ENCODE measurements around the gene IGIP.
"Not testable (repeated sequence)": the region's sequence is repeated elsewhere in the genome, so short reads cannot be mapped to it uniquely, and the experiment has no call there.

The IGIP gene

GRCh38 chr5:140142856-140143255, 17.1 kb downstream of the IGIP start:
- no peak for DNase-seq

DNA sequence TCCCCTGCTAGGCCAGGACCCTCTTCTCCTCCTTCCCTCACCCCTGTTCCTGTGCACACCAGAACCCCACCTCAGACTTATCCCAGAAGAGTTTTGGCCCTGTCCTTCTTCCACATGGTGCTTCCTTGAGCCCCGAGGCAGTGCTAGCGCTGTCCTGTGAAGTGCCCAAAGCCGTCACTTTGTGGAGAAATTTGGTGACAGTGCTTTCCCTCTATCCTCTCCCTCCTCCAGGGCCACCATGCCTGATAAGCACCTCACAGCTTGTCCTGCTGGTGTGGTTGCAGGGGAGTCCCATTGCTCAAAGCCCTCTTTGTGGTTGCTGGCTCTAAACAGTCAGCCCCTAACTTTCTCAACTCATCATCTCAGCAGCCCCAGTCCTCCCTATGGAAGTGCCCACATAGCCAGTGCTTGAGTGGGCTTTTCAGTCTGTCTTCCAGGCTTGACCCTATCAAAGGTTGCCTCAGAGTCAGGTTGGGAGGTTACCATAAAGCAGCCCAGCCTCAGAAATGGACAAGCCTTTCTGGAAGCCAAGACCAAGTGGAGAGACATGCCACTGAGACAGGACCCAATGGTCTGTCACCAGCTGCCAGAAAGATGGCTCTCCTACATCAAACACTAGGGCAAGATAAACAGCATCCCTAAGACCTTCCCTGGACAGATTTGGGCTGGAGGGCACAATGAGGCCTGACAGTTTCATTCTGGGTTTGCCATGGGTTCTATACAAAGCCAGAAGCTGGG, 18.0 kb downstream of the IGIP start:
- no peak for DNase-seq

DNA sequence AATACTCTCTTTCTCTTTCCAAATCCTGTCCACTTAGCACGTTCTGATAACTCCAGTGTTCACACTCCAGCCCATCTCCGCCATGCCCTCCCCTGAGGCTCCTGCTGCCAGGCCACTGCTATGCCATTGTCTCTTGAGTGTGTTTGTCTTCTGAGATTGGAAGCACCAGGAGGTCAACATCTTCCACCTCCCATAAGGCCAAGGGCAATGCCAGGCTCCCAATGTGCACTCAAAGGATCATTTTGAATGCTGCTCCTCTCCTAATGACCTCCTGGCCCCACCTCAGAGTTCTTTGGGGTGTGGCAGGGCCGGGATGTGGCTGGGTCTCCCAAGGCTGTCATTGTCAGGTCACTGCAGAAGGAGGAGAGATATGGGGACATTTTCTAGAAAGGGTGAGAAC, 19.5 kb downstream of the IGIP start:
- no peak for DNase-seq

DNA sequence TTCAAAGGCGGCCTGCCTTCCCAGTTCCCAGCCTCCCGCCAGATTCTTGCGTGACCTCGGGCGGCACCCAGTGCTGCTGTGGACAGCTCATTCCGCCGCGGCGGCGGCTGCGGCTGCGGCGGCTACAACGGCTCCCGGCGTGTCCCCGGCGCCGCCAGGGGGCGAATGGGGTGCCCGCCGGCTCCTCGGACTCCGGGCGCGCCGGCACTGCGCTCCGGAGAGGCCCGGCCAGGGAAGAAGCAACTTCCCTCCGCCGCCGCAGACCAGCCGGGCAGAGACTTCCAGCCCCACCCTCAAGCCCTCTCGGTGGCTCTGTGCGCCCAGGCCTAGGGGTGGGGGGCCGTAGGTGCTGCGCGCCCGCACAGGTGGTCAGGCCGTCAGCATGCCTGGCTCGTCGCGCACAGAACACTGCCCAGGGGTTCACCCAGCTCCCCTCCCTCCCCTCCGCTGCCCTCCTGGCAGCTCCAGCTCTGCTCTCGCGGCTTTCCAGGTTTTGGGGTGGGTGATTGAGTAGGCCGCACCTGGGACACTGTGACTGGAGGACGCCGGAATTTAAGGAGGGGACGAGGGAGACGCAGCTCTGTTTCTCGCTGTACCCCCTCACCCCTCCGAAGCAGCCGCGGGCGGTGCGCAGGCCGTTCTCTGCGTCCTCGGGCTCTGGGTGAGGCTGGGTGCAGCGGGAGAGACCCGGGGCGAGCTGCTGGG, 20.2 kb downstream of the IGIP start:
- DNase-seq = no peak

- no peak for DNase-seq
These were observed 20.7 kb downstream of the IGIP start for GRCh38 chr5:140146523-140146842.

- DNase-seq = no peak
These were observed 21.7 kb downstream of the IGIP start for GRCh38 chr5:140147460-140147859.

DNA sequence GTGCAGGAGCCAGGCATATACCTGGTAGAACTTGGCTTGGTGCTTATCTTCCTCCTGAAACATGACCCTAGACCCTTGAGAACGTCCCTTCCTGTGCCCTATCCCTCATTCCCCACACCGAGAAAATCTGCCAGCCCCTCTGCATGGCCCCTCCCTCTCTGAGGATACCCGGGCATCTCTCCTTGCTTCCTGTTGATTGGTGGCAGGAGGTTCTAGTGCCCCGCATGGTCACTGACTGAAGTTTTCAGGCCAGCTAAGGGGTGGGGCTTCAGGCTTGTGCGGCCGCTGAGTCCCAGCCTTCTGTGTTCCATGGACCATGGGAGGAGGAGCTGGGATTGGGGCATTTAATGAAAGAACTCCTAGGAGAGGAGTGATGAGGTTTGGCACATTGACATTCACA, 22.8 kb downstream of the IGIP start:
- DNase-seq = no peak

DNA sequence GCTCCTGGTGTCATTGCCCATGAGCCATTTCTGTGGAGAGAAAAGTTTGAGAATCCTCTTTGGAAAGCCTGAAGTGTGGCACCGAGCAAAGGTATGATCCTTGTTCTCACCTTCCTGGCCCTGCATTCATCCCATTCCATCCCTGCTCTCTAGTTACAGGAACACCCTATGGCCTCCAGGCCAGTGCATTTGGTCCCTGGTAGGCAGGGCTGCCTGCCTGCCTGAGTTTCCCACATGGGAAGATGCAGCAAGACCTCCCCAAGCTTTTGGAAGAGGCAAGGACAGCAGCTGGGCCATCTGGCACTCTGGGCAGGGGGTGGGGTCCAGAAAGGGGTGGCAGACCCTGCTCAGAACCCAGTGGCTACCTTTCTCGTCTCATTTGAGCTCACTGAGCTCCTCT, 24.5 kb downstream of the IGIP start:
- no peak for DNase-seq

GRCh38 chr5:140151144-140152021, 25.6 kb downstream of the IGIP start:
- DNase-seq = peak; percentile 62

DNA sequence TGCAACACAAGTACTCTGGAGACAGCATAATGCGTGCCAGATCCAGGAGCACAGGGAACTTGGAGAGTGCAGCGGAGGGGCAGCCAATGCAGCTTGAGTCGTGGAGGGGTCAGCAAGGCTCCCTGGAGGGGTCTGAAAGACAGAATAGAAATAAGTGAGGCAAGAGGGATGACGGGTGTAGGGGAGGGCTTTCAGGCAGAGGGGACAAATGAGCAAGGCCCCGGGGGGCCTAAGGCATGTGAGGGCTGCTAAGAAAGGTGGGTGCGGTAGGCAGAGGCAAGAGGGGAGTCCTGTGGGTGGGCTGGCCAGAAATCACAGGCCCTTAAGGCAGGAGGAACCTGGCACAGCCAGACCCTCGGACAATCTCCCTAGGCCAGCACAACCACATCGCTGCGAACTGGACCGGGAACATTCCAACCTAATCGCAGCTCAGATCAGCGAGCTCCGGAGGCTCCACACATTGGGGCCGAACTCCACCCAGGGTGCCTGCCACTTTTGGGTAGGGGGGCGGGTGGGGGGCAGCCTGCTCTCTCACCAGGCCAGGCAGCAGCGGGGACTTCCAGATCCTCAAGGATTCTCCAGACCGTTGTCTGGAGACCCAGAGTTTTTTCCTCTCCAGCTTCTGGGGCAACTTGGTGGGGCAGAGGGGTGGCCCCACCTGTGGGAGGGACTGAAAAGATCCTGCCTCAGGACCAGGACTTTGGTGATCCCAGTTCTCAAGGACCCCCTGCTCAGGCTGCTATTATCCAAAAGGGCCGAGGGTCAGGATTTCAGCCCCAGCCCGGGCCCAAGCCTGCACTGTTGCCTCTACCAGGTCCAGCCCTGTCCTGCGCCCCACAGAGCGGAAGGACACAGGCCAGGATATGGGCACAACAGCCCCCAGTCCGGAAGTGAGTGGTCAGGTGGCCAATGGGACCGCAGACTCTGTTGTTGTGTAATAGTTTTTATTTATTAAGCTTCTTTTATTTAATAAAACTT, 26.6 kb downstream of the IGIP start:
- DNase-seq = no peak

GRCh38 chr5:140153255-140153654, 27.5 kb downstream of the IGIP start:
- no peak for DNase-seq

DNA sequence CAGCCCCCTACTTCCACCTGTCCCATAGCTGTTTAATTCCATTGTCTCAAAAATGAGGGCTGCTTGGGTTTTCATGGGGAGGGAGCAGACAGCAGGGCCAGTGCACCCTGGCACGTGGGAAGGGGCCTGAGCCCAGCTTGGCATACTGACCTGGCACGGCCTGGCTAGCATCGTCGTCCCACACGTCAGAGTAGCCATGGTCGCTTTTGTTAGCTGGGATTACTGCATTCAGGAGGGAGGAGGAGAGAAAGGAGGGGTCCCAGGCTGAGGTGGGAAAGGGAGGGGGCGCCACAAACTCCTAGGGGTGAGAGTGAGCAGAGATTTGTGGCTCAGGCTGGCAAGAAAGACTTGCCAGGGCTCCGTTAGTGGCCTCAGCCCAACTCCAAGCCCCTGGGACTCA, 28.2 kb downstream of the IGIP start:
- DNase-seq = no peak

DNA sequence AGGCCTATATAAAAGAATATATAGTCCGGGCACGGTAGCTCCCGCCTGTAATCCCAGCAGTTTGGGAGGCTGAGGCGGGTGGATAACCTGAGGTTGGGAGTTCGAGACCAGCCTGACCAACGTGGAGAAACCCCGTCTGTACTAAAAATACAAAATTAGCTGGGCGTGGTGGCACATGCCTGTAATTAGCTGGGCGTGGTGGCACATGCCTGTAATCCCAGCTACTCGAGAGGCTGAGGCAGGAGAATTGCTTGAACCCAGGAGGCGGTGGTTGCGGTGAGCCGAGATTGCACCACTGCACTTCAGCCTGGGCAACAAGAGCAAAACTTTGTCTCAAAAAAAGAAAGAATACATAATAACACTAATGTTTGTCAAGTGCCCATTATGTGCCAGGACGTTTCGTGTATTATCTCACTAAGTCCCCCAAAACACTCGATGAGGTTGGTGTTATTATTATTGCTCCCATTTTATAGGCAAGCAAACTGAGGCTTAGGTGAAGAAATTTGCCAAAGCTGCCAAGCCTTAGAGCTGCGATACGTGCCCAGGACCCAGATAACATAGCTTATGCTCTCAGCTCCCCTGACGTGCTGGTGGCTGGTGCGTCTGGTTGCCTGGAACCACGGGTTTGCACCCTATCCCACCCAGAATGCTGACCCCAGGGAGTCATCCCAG, 29.1 kb downstream of the IGIP start:
- not testable (repeated sequence) for DNase-seq

GRCh38 chr5:140157032-140157781, 31.5 kb downstream of the IGIP start:
- DNase-seq = peak; percentile 50

DNA sequence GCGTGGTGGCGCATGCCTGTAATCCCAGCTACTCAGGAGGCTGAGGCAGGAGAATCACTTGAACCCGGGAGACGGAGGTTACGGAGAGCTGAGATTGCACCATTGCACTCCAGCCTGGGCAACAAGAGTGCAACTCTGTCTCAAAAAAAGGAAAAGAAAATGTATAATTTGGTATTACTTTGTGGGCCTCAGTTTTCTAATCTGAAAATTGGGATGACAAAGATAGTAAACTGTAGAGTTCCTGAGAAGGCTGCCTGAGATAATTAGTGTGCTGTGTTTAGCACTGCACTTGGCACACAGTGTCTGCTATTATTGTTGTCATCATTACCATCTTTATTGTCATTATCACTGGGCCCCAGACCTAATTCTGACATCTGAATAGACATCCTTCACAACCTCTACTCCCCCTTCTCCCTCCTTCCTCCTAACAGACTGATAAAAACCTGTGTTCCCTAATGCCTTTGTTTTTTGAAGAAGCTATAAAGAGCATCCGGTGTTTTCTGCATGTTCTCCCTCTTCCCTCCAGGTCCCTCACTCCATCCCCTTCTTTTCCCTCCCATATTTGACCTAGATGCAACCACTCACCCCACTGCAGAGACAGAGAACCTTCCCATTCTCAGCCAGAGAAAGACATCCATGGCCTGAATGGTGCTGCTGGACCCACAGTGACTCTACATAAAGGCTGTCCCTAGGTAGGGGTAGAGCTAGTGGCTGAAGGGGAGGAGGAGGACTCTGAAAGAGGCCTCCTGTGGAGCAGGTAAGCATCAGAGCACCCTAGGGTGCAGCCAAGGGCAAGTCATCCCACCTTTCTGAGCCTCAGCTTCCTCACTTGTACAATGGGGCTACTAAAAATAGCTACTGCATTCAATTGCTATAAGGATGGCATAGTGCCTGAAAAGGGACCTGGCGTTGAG, 33.5 kb downstream of the IGIP start:
- no peak for DNase-seq

- DNase-seq = no peak
These were observed 36.5 kb downstream of the IGIP start for GRCh38 chr5:140162275-140162674.

GRCh38 chr5:140162781-140163180, 37.0 kb downstream of the IGIP start:
- DNase-seq = no peak

DNA sequence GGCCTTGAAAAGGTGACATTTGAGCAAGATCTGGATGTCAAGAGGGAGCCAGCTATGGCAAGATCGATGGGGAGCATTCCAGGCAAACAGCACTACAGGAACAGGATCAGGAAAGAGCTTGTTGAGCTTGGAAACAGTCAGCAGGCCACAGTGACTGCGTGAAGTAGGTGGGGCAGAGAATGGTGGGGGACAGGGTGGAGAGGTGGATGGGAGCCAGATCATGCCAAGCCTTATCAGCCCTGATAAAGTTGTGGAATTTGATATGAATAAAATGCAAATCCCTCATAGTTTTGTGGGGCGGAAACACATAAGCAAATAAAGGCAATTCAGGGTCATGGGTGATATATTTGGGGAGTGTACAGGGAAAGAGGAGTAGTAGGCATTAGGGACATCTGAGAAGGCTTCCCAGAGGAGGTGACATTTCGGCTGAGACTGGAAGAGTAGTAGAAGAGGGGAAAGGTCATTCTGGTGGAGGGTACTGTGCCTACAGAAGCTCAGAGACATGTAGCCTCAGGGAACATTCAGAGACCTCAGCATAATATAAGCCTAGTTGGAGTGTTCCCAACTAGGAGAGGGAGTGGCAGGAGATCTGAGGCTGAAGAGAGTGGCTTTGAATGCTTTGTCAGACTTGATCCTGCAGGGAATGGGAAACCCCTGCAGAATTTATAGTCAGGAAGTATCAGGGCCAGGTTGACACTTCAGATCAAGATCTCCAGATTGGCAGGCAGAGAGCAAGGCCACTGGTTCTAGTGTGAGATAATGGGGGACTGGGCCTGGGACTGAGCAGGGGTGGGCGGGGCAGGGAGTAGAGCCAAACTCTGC, 39.6 kb downstream of the IGIP start:
- no peak for DNase-seq

- DNase-seq = no peak
These were observed 40.2 kb downstream of the IGIP start for GRCh38 chr5:140165923-140166270.
